Tibial artery (tissue), 4 donors: ENCODE data around the gene CYP3A5.

ENCODE experiments used
- DNase-seq, 2 donors: peaks; one replicate each; pipeline ENCODE4 v3.0.0-alpha.2; 2019
- H3K27ac ChIP-seq, 2 donors: fragments of 200-600 bp; sonication (generic) in 1 of 2; 1 replicate in 1 of 2; 2 replicates in 1 of 2; pipeline ENCODE4 v1.5.1; 2018 to 2019; ENCODE audit warnings: mild to moderate bottlenecking in 1 of 2
- H3K27me3 ChIP-seq, 2 donors: fragments of 200-600 bp; sonication (generic) in 1 of 2; one replicate each; pipeline versions ENCODE4 v1.5.1 to v1.6.0; 2016 to 2019
- H3K36me3 ChIP-seq, 3 donors: fragments of 200-600 bp; sonication (generic) in 2 of 3; one replicate each; pipeline ENCODE4 v1.5.1; 2016 to 2019; ENCODE audit warnings: mild to moderate bottlenecking in 2 of 3
- H3K4me1 ChIP-seq, 4 donors: fragments of 200-600 bp; sonication (generic) in 2 of 4; 1 replicate in 3 of 4; 2 replicates in 1 of 4; pipeline ENCODE4 v1.5.1; 2016 to 2019
- H3K4me3 ChIP-seq, 2 donors: fragments of 200-600 bp; sonication (generic) in 1 of 2; 1 replicate in 1 of 2; 2 replicates in 1 of 2; pipeline ENCODE4 v1.5.1; 2018 to 2019; ENCODE audit warnings: mild to moderate bottlenecking in 2 of 2
- H3K9me3 ChIP-seq, 3 donors: fragments of 200-600 bp; sonication (generic) in 1 of 3; one replicate each; pipeline ENCODE4 v1.5.1; 2016 to 2019
- CTCF ChIP-seq, 2 experiments: fragments of 200-600 bp in 1 of 2; fragments of 450-650 bp in 1 of 2; IDR thresholded peaks; one replicate each; pipeline ENCODE4 v1.5.1; 2017 to 2019; ENCODE audit warnings: antibody characterized with exemption in 2 of 2, mild to moderate bottlenecking in 1 of 2, moderate library complexity in 1 of 2
- intact Hi-C: fragments of 100-400 bp; cut with DNase I; formaldehyde crosslinking; loops from one replicate; pipeline ENCODE4 v1.15.0; 2023; ENCODE audit warnings: low total_unique reads

CYP3A5 gene

GRCh38 chr7:99685129-99685758 is 5.4 kb upstream of the CYP3A5 start:
- intact Hi-C loops, result no loop called here
- peaks cover 0 to 8% (median 0%) of the 10 kb centered on the region in 3 donors for H3K9me3 ChIP-seq
- no peak for TF ChIP-seq CTCF (IDR thresholded peaks at IDR 0.05)
- no peaks in the 10 kb centered on the region for H3K27me3 ChIP-seq
- no peak for DNase-seq
- peaks cover 0 to 5% (median 0%) of the 10 kb centered on the region in 3 donors for H3K36me3 ChIP-seq
- no peak overlapping the region for H3K27ac ChIP-seq
- no peak overlapping the region for H3K4me3 ChIP-seq
- no peaks in the 10 kb centered on the region for H3K4me1 ChIP-seq

- peaks cover 0 to 8% (median 0%) of the 10 kb centered on the region in 3 donors for H3K9me3 ChIP-seq
- H3K27me3 ChIP-seq, result no peaks in the 10 kb centered on the region
- no peak for TF ChIP-seq CTCF (IDR thresholded peaks at IDR 0.05)
- H3K4me1 ChIP-seq, result no peaks in the 10 kb centered on the region
- H3K36me3 ChIP-seq, result no peaks in the 10 kb centered on the region
- DNase-seq, result no peak
- H3K27ac ChIP-seq, result no peak overlapping the region
- intact Hi-C loops, result no loop called here
- H3K4me3 ChIP-seq, result no peak overlapping the region
Observed at GRCh38 chr7:99679032-99679399, 780 bp downstream of the CYP3A5 start.

- intact Hi-C loops, result no loop called here
- H3K4me1 ChIP-seq, result no peaks in the 10 kb centered on the region
- H3K27ac ChIP-seq, result no peak overlapping the region
- H3K4me3 ChIP-seq, result no peak overlapping the region
- peaks cover 0 to 8% (median 0%) of the 10 kb centered on the region in 3 donors for H3K9me3 ChIP-seq
- no peaks in the 10 kb centered on the region for H3K36me3 ChIP-seq
- no peaks in the 10 kb centered on the region for H3K27me3 ChIP-seq
- DNase-seq, result no peak
- no peak for TF ChIP-seq CTCF (IDR thresholded peaks at IDR 0.05)
Observed at GRCh38 chr7:99677648-99678045, 2.1 kb downstream of the CYP3A5 start.

- no peaks in the 10 kb centered on the region for H3K4me1 ChIP-seq
Observed at GRCh38 chr7:99677013-99677647, 2.7 kb downstream of the CYP3A5 start.

GRCh38 chr7:99674995-99675742 is 4.6 kb downstream of the CYP3A5 start:
- Histone ChIP-seq H3K9me3 (no peaks in the 10 kb centered on the region), H3K4me1 (no peaks in the 10 kb centered on the region), H3K27ac (no peak overlapping the region), H3K4me3 (no peak overlapping the region), H3K27me3 (no peaks in the 10 kb centered on the region), H3K36me3 (peaks cover 0 to 3% (median 0%) of the 10 kb centered on the region in 3 donors)
- intact Hi-C loops, result no loop called here
- no peak for TF ChIP-seq CTCF (IDR thresholded peaks at IDR 0.05)
- no peak for DNase-seq

More at GRCh38 chr7:99677013-99677647, 2.7 kb downstream of the CYP3A5 start:
- intact Hi-C loops, result no loop called here
- no peaks in the 10 kb centered on the region for H3K27me3 ChIP-seq
- H3K4me3 ChIP-seq, result no peak overlapping the region
- H3K9me3 ChIP-seq, result peaks cover 0 to 4% (median 0%) of the 10 kb centered on the region in 3 donors
- no peak for TF ChIP-seq CTCF (IDR thresholded peaks at IDR 0.05)
- DNase-seq, result no peak
- H3K27ac ChIP-seq, result no peak overlapping the region
- no peaks in the 10 kb centered on the region for H3K36me3 ChIP-seq
